Measurements from ENCODE around the gene PTPN1. TPM values are rescaled to one million over a fixed set of nuclear protein-coding genes. Genes with fewer than 3 reads are reported as not detected.

The PTPN1 gene
- total RNA-seq, 4 donors from 2014 or later, result 21.8 to 46.8 (median 44.4) TPM

GRCh38 chr20:50579511-50579910 is 69.3 kb downstream of the PTPN1 start:
- Histone ChIP-seq H3K9me3 (no peaks in the 10 kb centered on the region), H3K27me3 (no peaks in the 10 kb centered on the region), H3K4me3 (no peak overlapping the region), H3K4me1 (peaks cover 32 to 33% of the 10 kb centered on the region in 2 donors), H3K36me3 (peaks cover 0 to 76% of the 10 kb centered on the region in 2 donors), H3K27ac (peak overlapping the region in 3 of 4 donors; percentile 89 to 96 (median 95))
- DNase-seq (no peak), ATAC-seq (no peak)
- no peak for TF ChIP-seq POLR2A (IDR thresholded peaks at IDR 0.05)
- no peak for TF ChIP-seq CTCF (IDR thresholded peaks at IDR 0.05 in 4 of 5, conservative IDR thresholded peaks at IDR 0.05 in 1 of 5)
- intact Hi-C loops (cut with DNase I; ENCODE audit: low total_unique reads) (loop anchor here (2.0 to 10.0 kb wide), 4 partner anchors 97 to 467 kb away; partner anchors contain the start of gene UBE2V1), in situ Hi-C loops (cut with MboI; ENCODE audit: low sequenced_read_pairs in 4 of 4) (loop anchor here (5.0 to 10.0 kb wide), 5 partner anchors 95 to 392 kb away; no protein-coding TSS in a partner anchor)

GRCh38 chr20:50580016-50580747 is 70.0 kb downstream of the PTPN1 start:
- in situ Hi-C loops (cut with MboI; ENCODE audit: low sequenced_read_pairs in 4 of 4), result no loop called here
- Histone ChIP-seq H3K9me3 (no peaks in the 10 kb centered on the region), H3K36me3 (peaks cover 0 to 76% of the 10 kb centered on the region in 2 donors), H3K4me1 (peaks cover 29% of the 10 kb centered on the region in 2 donors), H3K27me3 (no peaks in the 10 kb centered on the region), H3K4me3 (no peak overlapping the region), H3K27ac (peak overlapping the region in 3 of 4 donors; percentile 89 to 96 (median 95))
- DNase-seq, result peak in 1 of 2 donors; percentile 77
- TF ChIP-seq CTCF (IDR thresholded peaks at IDR 0.05 in 4 of 5, conservative IDR thresholded peaks at IDR 0.05 in 1 of 5) (peak; percentile 80 to 92 (median 88)), POLR2A (IDR thresholded peaks at IDR 0.05) (no peak)
- ATAC-seq, result peak in 1 of 2 donors; percentile 28
- intact Hi-C loops (cut with DNase I; ENCODE audit: low total_unique reads), result loop anchor here (1.0 kb wide), 1 partner anchor 394 kb away; no protein-coding TSS in a partner anchor

- intact Hi-C loops (cut with DNase I; ENCODE audit: low total_unique reads), result loop anchor here (1.0 kb wide), 1 partner anchor 395 kb away; no protein-coding TSS in a partner anchor
- no peak for TF ChIP-seq CTCF (IDR thresholded peaks at IDR 0.05 in 4 of 5, conservative IDR thresholded peaks at IDR 0.05 in 1 of 5)
- no peak for TF ChIP-seq POLR2A (IDR thresholded peaks at IDR 0.05)
- H3K27me3 ChIP-seq, result no peaks in the 10 kb centered on the region
- no peak for DNase-seq
- H3K9me3 ChIP-seq, result no peaks in the 10 kb centered on the region
- no peak overlapping the region for H3K4me3 ChIP-seq
- in situ Hi-C loops (cut with MboI; ENCODE audit: low sequenced_read_pairs in 4 of 4), result no loop called here
- H3K36me3 ChIP-seq, result peaks cover 0 to 78% of the 10 kb centered on the region in 2 donors
- H3K27ac ChIP-seq, result no peak overlapping the region
- H3K4me1 ChIP-seq, result peaks cover 25 to 26% of the 10 kb centered on the region in 2 donors
- no peak for ATAC-seq
Measured at GRCh38 chr20:50580842-50581544, 70.8 kb downstream of the PTPN1 start.

GRCh38 chr20:50582092-50582491 is 71.9 kb downstream of the PTPN1 start:
- no peak for ATAC-seq
- Histone ChIP-seq H3K9me3 (no peaks in the 10 kb centered on the region), H3K4me1 (peaks cover 15% of the 10 kb centered on the region in 2 donors), H3K4me3 (no peak overlapping the region), H3K36me3 (peaks cover 0 to 89% of the 10 kb centered on the region in 2 donors), H3K27ac (no peak overlapping the region), H3K27me3 (no peaks in the 10 kb centered on the region)
- intact Hi-C loops (cut with DNase I; ENCODE audit: low total_unique reads), result no loop called here
- TF ChIP-seq CTCF (IDR thresholded peaks at IDR 0.05 in 4 of 5, conservative IDR thresholded peaks at IDR 0.05 in 1 of 5), result no peak
- TF ChIP-seq POLR2A (IDR thresholded peaks at IDR 0.05), result no peak
- in situ Hi-C loops (cut with MboI; ENCODE audit: low sequenced_read_pairs in 4 of 4), result no loop called here
- no peak for DNase-seq

All from gastrocnemius medialis (tissue), 4 donors.